ENCODE results near the gene MBTD1. TPM values are rescaled to one million over a fixed set of nuclear protein-coding genes. Genes with fewer than 3 reads are reported as not detected.

The MBTD1 gene
- total RNA-seq, 1 experiment from 2014 or later, result 20.4 TPM

GRCh38 chr17:51263006-51263405 lies 3.2 kb upstream of the MBTD1 start:
- H3K9me3 ChIP-seq (ENCODE audit: insufficient read depth, low read depth), result no peaks in the 10 kb centered on the region

GRCh38 chr17:51261024-51261963 lies 1.4 kb upstream of the MBTD1 start:
- Histone ChIP-seq H3K79me2 (ENCODE audit: low read depth) (peaks cover 85% of the 10 kb centered on the region), H4K20me1 (ENCODE audit: insufficient read depth) (peaks cover 60% of the 10 kb centered on the region), H3K9me3 (ENCODE audit: insufficient read depth, low read depth) (no peaks in the 10 kb centered on the region), H3K27me3 (ENCODE audit: insufficient read depth, low read depth) (no peaks in the 10 kb centered on the region), H3K4me3 (peak overlapping the region; percentile 94), H3K36me3 (ENCODE audit: low read depth) (peaks cover 44% of the 10 kb centered on the region), H2AFZ (peak overlapping the region; percentile 99), H3K9me2 (ENCODE audit: insufficient read depth) (no peaks in the 10 kb centered on the region), H3F3A (ENCODE audit: insufficient read depth, low read depth) (peaks cover 18% of the 10 kb centered on the region; the same call in 1 of the 2 replicates), H3K27ac (peak overlapping the region; percentile 92; the same call in 1 of the 2 replicates), H3K4me2 (peak overlapping the region; percentile 95), H3K4me1 (replicated peaks; ENCODE audit: insufficient read depth) (peaks cover 55% of the 10 kb centered on the region)
- TF ChIP-seq EZH2 (IDR thresholded peaks at IDR 0.05; ENCODE audit: low read depth), result no peak
- no peak for TF ChIP-seq CTCF (conservative IDR thresholded peaks at IDR 0.05)
- POLR2A ChIA-PET (ENCODE audit: unreplicated experiment), result no interaction called here
- CTCF ChIA-PET, result no interaction called here
- TSS peak; percentile 57 for BruUV-seq (replicated peaks)
- intact Hi-C loops (cut with micrococcal nuclease; ENCODE audit: unreplicated experiment), result loop anchor here (2.0 to 5.0 kb wide), 2 partner anchors 94 to 140 kb away; partner anchors contain the start of genes NME2 and SPAG9
- DNase-seq, result no peak

More at GRCh38 chr17:51263006-51263405, 3.2 kb upstream of the MBTD1 start:
- ChIA-PET POLR2A (ENCODE audit: unreplicated experiment) (no interaction called here), CTCF (no interaction called here)
- Histone ChIP-seq H3K9me2 (ENCODE audit: insufficient read depth) (no peaks in the 10 kb centered on the region), H3K4me1 (replicated peaks; ENCODE audit: insufficient read depth) (peaks cover 40% of the 10 kb centered on the region), H2AFZ (no peak overlapping the region), H3K27ac (peak overlapping the region; percentile 25; the same call in 1 of the 2 replicates), H3F3A (ENCODE audit: insufficient read depth, low read depth) (peaks cover 15% of the 10 kb centered on the region; the same call in 1 of the 2 replicates), H3K4me3 (peak overlapping the region; percentile 17; the same call in 1 of the 2 replicates), H3K4me2 (peak overlapping the region; percentile 53), H3K36me3 (ENCODE audit: low read depth) (peaks cover 41% of the 10 kb centered on the region), H3K79me2 (ENCODE audit: low read depth) (peaks cover 68% of the 10 kb centered on the region), H3K27me3 (ENCODE audit: insufficient read depth, low read depth) (no peaks in the 10 kb centered on the region), H4K20me1 (ENCODE audit: insufficient read depth) (peaks cover 51% of the 10 kb centered on the region)
- DNase-seq, result no peak
- intact Hi-C loops (cut with micrococcal nuclease; ENCODE audit: unreplicated experiment), result loop anchor here (5.0 kb wide), 1 partner anchor 96 kb away; the partner anchor contains the start of gene NME2
- BruUV-seq (replicated peaks), result no TSS peak
- no peak for TF ChIP-seq CTCF (conservative IDR thresholded peaks at IDR 0.05)
- TF ChIP-seq EZH2 (IDR thresholded peaks at IDR 0.05; ENCODE audit: low read depth), result no peak

- H3K4me2 ChIP-seq, result peak within 1 kb of the TSS; percentile 95
- intact Hi-C loops (cut with micrococcal nuclease; ENCODE audit: unreplicated experiment), result loop anchor here (2.0 to 5.0 kb wide), 2 partner anchors 93 to 140 kb away; partner anchors contain the start of genes NME2 and SPAG9
- H3K4me1 ChIP-seq (replicated peaks; ENCODE audit: insufficient read depth), result peaks cover 55% of the 10 kb centered on the region
- CTCF ChIA-PET, result no interaction called here
- no peak for TF ChIP-seq EZH2 (IDR thresholded peaks at IDR 0.05; ENCODE audit: low read depth)
- TF ChIP-seq CTCF (conservative IDR thresholded peaks at IDR 0.05), result no peak
- peaks cover 18% of the 10 kb centered on the region; the same call in 1 of the 2 replicates for H3F3A ChIP-seq (ENCODE audit: insufficient read depth, low read depth)
- peak within 1 kb of the TSS; percentile 99 for H2AFZ ChIP-seq
- no peaks in the 10 kb centered on the region for H3K9me2 ChIP-seq (ENCODE audit: insufficient read depth)
- H3K36me3 ChIP-seq (ENCODE audit: low read depth), result peaks cover 44% of the 10 kb centered on the region
- peak; percentile 93 for DNase-seq
- no peaks in the 10 kb centered on the region for H3K9me3 ChIP-seq (ENCODE audit: insufficient read depth, low read depth)
- H4K20me1 ChIP-seq (ENCODE audit: insufficient read depth), result peaks cover 61% of the 10 kb centered on the region
- no TSS peak for BruUV-seq (replicated peaks)
- H3K79me2 ChIP-seq (ENCODE audit: low read depth), result peaks cover 94% of the 10 kb centered on the region
- POLR2A ChIA-PET (ENCODE audit: unreplicated experiment), result interaction anchor here (0.9 kb wide), 1 partner anchor 21 kb away, joined by 7 read pairs; no protein-coding TSS in a partner anchor
- peak within 1 kb of the TSS; percentile 94 for H3K4me3 ChIP-seq
- no peaks in the 10 kb centered on the region for H3K27me3 ChIP-seq (ENCODE audit: insufficient read depth, low read depth)
- H3K27ac ChIP-seq, result peak within 1 kb of the TSS; percentile 92
These were observed 581 bp upstream of the MBTD1 start, which contains the start of gene UTP18 for GRCh38 chr17:51260237-51261023. Gene UTP18 (plus strand): TSS chr17:51260546. CDS start chr17:51260585, 39 bp downstream.
